Endothelial cell of hepatic sinusoid (primary cell): Measurements from ENCODE around the gene LRRC27.

Experiments
- in situ Hi-C: cut with HindIII; loops from 2 replicates; pipeline ENCODE4 v1.10.0; 2017; ENCODE audit warnings: low sequenced_read_pairs

LRRC27 gene

DNA sequence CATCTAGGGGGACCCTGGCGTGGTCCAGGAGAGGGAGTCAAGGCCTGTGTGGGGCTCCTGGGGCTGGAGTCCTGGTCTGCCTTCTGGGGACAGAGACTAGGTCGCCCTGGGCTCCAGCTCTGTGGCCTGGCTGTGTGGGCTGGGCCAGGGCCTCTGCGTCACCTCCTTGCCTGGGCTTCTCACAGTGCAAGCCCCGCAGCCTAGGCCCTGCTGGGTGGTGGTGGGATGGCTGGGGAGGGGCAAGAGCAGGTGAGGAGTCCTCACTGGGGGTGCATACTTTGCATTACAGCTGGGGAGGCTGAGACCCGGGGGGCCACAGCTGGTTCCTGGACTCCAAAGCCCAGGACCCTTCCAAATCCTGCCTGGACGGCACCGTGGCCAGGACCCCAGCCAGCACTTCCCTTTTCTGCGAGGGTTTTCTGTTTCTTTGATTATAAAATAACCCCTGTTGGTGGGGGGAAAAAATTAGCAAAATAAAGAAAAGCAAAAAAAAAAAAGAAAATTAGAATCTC lies 88.5 kb downstream of the LRRC27 start:
- in situ Hi-C loops = no loop called here

DNA sequence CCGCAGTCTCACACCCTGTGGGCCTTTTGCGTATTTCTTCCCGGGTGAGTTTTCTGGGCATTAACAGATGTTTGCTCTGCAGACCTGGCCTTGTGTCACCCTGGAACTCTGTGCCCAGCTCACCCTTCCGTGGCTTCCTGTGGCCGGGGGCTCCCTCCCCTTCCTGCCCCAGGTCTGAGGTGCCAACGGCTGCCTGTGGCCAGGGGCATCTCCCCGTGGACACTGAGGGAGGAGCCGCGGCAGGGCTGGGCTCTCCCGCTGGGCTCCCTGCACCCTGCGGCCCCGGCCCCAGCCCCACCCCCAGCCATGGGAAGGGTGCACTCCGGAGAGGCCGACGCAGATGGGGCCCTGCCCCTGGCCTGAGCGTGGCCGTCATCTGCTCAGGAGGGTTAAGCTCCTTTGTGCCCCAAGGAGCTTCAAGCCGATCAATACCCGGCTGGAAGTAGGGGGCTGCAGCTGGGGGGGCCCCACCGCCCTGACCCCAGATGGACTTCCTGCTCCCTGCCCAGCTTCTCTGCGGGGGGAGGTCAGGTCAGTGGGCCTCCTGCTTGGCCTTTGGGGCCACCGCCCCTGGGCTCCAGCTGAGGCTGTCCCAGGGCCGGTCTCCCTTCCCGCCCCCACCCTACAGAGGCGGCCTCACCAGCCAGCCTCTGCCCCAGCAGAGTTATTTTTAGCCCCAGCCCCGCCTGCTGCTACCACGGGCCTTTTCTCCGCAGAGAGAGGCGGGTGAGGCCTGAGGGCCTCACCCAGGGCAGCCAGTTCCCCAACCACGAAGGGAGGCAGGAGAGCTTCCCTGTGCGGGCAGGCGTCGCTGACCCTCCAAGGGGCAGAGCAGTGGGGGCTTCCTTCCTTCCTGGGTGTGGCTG lies 89.2 kb downstream of the LRRC27 start:
- in situ Hi-C loops = no loop called here

DNA sequence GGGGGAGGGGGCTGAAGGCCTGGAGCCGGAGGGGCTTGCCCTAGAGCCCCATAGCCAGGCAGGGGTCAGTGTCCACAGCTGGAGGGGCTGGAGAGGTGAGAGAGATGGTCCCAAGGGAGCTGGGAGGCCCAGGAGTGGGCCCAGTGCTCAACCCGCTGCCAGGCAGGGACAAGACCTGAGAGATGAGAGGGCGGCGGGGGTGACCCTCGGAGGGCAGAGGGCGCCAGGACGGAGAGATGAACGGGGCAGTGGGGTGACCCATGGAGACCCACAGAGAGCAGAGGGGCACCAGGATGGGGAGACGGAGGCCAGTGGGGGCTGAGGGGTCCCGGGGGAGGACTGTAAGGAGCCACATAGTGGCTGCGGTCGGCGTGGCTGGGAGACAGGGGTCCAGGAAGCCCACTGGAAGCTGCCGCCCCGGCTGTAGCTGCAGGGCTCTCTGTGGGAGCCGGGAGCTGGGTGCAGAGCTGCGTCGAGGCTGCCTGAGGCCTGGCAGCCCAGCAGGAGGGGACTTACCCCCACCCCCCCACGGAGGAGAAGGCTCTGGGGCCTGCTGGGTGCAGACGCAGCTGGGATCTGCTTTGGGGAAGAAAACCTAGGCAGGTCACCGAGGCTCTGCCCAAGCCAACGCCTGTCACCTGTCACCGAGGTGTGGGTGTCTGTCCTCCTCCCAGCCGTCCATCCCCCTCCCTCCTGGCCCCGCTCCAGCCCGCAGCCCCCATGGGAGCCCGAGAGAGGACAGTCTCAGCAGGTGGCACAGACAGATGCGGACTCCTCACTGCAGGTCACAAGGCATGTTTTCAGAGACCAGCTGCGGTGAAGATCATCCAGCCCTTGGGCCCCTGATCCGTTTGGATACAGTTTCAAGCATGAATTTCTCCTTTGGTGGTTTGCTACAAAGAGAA lies 90.1 kb downstream of the LRRC27 start:
- in situ Hi-C loops = no loop called here

DNA sequence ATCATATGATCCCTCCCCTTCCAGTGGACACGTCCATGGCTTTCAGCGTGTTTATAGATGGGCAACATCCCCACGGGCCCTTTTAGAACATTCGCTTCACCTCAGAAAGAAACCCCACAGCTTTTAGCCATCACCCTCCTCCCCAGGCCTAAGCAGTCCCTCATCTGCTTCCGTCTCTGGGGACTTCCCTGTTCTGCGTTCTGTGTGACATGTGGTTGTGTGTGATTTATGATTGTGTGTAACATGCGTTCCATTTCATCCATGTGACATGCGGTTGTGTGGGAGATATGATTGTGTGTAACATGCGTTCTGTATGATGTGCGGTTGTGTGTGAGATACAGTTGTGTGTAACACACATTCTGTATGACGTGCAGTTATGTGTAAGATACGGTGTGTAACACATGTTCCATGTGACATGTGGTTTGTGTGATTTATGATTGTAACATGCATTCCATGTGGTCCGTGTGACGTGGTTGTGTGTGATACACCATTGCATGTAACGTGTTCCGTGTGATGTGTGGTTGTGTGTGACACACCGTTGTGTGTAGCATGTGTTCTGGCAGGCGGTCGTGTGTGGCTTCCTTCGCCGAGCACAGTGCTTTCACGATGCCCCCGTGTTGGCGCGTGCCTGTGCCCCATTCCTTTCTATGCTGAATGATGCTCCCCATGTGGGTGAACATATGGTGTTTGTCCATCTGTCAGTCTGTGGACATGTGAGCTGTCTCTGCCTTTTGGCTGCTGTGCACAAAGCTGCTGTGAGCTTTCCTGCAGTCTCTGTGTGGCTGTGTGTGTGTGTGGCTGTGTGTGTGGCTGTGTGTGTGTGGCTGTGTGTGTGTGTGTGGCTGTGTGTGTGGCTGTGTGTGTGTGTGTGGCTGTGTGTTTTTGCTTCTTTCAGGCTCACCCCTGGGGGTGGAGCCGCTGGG lies 91.2 kb downstream of the LRRC27 start:
- in situ Hi-C loops = no loop called here

DNA sequence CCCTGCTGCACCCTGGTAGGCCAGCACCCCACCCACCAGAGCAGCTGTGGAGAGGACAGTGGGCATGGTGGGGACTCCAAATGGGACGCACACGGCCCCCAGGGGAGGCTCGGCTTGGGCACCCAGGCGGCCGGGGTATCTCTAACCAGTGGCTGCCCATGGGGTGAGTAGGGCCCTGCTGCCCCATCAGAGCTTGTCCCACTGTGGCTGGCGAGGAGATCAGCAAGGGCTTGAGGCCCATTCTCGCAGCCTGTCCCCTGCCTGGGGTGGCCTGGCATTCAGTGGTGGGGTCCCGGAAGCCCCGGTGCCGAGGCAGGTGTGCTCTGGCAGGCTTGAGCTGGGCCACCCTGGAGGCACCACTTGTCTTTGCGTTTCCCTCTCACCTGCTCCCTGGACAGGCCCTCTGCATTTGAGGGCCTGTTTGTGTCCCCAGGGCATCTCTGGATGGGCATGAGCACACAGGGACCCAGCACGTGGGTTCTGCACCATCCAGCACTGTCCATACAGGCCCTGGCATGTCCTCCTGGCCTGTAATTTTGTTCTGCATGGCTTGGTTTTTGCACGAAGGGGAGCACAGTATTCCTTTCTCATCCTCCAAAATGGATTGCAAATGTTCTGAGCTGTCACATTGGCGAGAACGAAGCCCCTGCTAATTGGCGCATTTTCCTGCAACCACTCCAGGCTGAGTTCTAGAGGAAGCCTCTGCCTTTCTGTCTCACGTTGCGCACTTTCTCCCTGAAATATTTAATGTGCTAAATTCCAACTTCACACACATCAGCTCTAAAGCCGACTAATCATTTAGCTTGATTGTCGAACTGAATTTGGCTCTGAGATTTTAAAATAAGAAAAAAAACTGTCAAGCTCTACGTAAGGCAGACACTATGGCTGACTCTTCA lies 92.2 kb downstream of the LRRC27 start:
- in situ Hi-C loops = no loop called here

DNA sequence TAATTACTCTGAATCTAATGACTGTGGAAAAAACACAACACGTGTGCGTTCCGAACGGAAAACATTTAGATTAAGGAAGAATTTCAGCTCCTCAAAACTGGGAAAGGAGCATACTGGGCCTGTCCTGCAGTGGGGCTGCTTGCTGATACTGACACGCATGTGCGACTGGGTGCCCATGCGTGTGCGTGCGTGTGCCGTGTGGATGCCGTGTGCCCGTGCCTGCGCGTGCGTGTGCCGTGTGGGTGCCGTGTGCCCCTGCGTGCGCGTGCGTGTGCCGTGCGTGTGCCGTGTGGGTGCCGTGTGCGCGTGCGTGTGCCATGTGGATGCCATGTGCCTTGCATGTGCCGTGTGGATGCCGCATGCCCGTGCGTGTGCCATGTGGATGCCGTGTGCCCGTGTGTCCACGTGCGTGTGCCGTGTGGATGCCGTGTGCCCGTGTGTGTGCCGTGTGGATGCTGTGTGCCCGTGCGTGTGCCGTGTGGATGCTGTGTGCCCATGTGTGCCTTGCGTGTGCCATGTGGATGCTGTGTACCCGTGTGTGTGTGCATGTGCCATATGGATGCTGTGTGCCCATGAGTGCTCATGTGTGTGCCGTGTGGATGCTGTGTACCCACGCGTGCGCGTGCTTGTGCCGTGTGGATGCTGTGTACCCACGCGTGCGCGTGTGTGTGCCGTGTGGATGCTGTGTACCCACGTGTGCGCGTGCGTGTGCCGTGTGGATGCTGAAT lies 93.2 kb downstream of the LRRC27 start:
- in situ Hi-C loops = no loop called here

DNA sequence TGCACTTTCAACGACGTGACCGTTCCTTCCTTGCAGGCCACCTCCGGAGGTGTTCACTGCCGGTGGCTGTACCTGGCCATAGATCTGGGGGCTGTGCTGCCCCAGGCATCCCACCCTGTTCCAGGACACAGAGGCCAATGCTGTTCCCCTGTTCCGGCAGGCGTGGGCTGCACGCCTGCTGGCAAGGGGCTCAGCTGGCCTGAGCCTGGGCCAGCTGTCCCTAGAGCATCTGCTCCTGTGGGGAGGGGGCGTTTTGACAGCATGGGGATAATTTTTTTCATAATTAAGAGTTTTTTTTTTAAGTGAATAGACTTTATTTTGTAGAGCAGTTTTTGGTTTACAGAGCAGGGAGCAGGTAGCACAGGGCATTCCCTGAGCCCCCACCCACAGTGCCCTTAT lies 93.8 kb downstream of the LRRC27 start:
- in situ Hi-C loops = no loop called here

DNA sequence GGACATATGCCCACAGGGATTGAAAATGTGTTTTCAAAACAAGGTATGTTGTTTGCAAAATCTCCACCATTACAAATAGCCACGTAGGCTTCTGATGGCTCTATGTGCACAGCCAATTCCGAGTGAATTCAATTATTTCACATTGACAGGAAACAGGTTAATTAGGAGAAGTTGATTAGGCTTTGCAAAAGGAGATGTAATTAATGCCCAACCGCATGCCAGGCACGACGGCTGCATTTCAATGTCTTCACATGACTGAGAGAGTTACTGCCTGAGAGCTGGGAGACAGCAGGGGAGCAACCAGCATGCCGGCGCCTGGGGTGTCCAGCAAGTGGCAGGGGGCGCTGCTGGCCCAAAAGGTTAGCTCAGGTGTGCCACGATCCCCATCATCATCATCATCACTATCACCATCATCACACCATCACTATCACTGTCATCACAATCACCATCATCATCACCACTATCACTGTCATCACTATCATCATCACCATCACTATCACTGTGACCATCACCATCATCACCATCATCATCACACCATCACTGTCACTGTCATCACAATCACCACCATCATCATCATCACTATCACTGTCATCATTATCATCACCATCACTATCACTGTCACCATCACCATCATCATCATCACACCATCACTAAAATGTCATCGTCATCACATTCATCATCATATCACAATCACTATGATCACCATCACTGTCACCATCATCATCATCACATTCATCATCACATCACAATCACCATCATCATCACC lies 95.2 kb downstream of the LRRC27 start:
- in situ Hi-C loops = no loop called here

DNA sequence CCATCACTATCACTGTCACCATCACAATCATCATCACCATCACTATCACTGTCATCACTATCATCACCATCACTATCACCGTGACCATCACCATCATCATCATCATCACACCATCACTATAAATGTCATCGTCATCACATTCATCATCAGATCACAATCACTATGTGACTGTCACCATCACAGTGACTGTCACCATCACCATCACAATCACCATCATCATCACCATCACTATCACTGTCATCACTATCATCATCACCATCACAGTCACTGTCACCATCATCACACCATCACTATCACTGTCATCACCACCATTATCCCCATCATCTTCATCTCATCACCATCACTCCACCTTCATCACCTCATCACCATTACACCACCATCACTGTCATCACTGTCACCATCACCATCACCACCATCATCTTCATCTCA lies 96.0 kb downstream of the LRRC27 start:
- in situ Hi-C loops = no loop called here

DNA sequence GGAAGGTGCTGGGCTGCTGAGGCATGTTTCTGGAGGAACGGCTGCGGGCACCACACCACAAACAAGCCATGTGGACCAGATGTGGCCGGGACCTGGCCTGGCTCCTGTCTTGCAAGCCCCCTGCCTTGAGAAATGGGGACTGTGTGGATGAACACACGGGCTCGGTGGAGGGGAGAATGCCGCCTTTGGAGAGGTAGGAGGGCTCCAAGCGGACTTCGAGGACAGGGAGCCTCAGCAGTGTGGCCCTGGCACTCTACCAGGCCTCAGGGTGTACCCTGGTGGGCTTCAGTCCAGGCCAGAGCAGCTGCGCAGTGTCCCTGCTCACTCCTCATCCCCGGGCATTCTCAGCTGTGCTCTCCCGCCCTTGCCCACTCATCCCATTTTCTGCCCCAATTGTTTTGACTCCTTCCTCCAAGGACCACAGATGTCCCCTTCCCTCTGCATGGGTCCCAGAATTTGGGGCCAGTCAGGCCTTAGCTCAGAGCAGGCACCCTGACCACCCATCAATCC lies 96.5 kb downstream of the LRRC27 start:
- in situ Hi-C loops = no loop called here
